ENCODE measurements around the gene ACSL6.

ACSL6 gene

DNA sequence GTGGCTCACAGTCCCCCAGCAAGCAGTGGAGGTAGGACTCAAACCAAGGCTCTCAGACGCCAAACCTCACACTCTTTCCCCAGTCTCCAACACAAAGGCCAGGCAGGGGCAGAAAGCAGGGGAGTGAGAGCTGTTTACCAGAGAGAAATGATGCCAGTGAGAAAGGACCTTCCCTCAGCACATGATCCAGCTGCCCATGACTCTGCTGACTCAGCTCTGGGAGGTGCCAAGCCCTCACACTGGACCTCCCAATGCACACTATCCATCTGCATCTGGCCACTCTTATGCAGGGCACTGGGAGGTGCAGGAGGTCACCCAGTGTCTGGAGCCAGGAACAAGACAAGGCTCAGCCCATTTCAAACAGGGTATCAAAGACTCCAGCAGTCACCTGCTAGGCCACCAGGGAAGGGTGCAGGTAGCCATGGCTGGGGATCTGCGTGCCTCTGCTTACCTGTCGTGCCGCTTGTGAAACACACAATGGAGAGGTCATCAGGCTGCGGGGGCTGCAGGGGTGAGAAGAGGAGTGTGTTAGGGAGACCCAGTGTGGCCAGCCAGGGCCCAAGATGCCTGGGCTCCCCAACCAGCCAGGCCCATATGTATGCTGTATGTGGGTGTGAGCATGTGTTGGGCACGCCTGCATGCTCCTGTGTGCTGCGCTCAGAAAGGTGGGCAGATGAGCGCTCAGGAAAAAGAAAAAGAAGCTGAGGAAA lies 26.3 kb downstream of the ACSL6 start:
- no peak for FAIRE-seq
- no peak for DNase-seq (ENCODE audit: low spot score)

DNA sequence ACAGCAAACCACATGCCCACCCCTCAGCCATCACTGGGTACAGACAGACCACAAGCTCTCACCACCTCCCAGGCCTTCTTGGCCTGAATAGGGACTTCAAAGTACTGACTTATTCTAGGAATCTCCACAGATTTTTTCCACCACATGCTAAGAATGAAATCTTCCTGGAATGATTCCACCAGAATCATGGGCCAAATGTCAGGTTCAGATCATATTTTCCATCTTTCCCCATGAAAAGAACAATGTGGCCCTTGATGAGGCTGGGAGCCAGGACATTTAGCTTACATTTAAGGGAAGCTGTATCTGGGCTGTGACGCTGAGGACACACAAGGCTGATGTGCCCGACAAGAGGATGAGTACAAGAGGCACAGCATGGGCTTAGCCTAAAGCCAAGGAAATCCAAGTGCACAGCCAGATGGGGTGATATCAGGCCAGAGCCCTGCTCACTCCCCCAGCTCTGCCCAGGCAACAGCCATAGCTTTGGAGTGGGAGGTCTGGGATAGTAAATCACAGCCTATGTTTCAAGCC lies 28.1 kb downstream of the ACSL6 start:
- FAIRE-seq (no peak), DNase-seq (ENCODE audit: low spot score) (no peak)

- no peak for FAIRE-seq
Observed at GRCh38 chr5:131981516-131981915, 29.9 kb downstream of the ACSL6 start.

DNA sequence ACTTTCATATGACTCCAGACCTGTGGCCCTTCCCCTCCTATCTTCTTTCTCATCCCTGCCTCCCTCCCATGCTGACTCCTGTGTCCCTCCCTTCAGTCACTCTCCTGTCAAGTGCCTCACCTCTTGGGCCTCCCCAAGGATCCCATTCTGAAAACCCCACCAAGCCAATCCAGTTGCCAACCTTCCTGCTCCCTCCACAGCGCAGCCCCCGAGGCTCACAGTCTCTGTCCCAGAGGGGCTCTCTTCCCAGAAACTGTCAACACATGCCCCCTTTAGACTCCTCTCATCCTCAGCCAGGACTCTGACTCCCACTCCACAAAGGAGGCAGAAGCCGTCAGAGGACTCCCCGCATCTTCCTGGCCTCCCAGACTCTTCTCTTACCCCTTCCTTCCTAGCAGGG lies 30.8 kb downstream of the ACSL6 start:
- DNase-seq (ENCODE audit: low spot score) (no peak), FAIRE-seq (no peak)

More at GRCh38 chr5:131981516-131981915, 29.9 kb downstream of the ACSL6 start:
- no peak for DNase-seq (ENCODE audit: low spot score)

- no peak for FAIRE-seq
- DNase-seq (ENCODE audit: low spot score): no peak
Observed at GRCh38 chr5:131979816-131980215, 31.6 kb downstream of the ACSL6 start.

DNA sequence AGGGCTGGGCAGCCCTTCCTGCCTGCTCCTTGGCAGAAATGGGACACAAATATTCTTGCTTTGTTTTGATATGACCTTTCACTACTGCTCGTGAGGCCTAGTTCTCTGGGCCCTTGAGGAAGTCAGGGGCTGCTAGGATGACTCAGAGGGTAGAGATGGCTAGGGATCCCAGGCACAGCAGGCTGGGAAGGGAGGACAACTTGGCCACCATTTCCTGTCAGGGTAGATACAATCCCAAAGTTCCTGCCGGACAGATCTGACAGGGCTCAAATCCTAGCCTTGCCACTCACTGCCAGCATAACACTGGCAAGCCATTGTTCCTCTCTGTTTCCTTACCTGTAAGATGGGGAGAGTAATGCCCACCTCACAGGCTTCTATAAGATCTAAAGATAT lies 34.2 kb downstream of the ACSL6 start:
- FAIRE-seq (no peak), DNase-seq (ENCODE audit: low spot score) (no peak)

DNA sequence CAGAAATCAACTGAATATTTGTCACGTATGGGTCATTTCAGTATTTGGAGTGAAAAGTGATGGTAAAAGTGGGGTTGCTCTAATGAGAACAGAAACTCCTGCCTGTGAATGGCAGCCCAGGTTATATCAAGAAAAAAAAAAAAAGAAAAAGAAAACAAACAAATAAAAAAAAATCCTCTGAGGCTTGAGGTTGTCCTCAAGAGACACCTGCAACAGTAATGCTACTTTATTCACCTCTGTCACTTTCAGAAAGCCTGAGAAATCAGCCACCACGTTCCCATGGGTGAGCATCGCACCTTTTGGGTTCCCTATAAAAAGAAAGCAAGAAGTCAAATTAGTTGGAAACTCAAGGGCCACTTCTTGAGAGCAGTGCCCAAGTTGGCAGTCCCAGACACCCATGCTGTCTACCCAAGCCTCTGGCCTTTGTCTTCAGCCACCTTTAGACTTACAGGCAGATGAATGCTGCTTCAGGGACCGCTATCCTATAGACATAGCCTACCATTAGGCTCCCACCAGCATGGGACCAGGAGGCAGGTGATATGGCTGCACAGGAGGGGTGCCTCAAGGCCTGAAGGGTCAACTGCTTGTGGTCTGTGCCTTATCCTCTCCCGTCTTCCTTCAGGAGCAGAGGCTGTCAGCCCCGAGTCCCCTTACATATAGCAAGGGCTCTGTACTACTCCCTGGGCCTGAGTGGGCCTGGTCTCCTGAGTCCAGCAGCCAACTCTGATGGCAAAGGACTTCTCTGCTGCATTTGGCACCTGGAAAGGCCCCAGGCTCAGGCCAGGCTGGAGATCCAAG lies 34.8 kb downstream of the ACSL6 start:
- FAIRE-seq (no peak), DNase-seq (ENCODE audit: low spot score) (no peak)

DNA sequence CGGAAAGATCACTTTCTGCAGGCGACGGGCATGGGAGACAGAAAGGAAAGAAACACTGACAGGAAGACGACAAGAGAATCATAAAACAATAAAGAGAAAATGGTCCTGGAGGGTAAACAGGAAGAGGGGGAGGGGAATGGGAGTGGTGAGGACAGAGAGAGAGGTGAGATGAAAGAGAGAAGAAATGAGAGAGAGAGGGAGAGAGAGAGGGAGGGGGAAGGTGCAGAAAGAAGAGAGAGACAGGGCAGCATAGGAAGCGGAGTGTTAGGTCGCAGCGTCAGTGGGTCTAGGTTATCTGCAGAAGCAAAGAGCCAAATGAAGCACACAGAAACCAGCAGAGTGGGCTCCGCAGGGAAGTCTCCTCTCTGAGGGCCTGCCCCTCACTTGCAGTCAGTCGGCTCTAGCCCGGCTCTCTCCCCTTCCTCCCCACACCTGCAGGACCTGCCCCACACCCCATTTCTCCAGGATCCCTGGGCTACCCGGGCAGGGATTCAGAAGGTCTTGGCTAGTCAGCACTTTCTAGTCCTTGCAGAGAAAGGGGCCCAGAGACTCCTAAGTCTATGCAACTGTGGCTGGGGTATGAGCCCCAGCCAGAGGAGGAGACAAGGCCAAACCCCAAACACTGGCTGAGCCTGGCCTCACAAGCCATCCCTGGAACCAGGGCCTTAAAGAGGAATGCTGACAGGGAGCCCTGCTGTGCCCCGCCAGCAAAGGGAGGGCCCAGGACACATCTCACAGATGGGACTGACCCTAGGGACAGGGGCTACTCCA lies 36.3 kb downstream of the ACSL6 start:
- DNase-seq (ENCODE audit: low spot score) (no peak), FAIRE-seq (no peak)

DNA sequence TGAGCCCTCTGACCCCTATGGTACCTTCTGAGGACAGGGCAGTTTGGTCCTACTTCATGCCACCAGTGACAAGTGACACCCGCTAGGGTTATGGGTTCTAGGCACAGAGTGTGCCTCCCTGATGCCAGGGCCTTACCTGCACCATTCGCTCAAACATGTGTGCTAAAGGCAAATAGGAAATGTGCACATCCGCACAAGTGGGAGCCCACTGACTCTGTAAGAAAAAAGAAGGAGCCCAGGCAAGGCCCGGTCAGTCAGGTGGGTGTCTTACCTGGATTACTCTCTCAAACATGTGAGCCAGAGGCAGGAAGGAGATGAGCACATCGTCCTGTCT lies 36.9 kb downstream of the ACSL6 start:
- FAIRE-seq (no peak), DNase-seq (ENCODE audit: low spot score) (no peak)

GRCh38 chr5:131974016-131974415 lies 37.4 kb downstream of the ACSL6 start:
- FAIRE-seq: no peak

GRCh38 chr5:131973089-131973712 lies 38.3 kb downstream of the ACSL6 start:
- DNase-seq (ENCODE audit: low spot score): no peak
- no peak for FAIRE-seq

More at GRCh38 chr5:131974016-131974415, 37.4 kb downstream of the ACSL6 start:
- no peak for DNase-seq (ENCODE audit: low spot score)

DNA sequence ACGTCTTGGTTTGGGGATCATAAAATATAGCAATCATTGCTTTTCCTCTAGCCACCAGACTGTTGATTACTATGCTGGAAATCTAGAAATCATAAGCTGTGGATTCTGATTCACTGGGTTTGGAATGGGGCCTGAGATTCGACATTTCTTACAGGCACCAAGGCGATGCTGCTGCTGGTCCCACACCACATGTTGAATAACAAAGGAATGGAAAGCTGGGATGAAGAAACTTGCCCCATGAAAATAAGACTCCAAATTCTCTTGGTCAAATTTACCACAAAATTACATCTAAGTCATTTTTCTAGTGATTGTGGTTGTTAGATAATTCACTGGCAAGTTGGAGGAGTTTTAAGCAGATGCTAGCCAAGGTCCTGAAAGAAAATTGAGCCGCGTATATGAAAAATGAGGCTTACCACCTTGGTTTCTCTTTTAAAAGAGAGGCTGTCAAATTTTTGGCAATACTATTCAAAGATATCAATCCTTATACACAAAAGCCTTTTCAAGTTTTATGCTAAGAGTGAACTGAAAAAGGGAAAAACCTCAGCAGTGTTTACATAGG lies 43.0 kb downstream of the ACSL6 start:
- FAIRE-seq (no peak), DNase-seq (ENCODE audit: low spot score) (no peak)

DNA sequence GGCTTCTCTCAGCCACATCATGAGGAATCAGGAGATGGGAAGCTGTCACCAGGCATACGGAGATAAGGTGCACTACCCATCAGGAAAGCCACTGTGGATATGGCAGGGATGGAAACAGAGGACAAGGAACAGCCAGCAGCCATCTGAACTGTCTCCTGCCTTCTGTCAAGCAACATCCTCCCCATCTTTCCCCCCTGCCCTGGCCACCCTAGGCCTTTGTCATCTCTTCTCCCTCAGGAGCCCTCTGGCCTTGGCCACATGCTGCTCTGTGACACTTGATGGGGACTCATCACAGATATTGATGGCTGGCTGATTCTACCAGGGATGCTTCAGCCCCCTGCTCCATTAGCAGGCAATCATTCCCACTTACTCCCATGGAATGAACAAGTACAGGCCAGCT lies 44.9 kb downstream of the ACSL6 start:
- no peak for DNase-seq (ENCODE audit: low spot score)
- peak; percentile 32 for FAIRE-seq

GRCh38 chr5:131965826-131966415 lies 45.5 kb downstream of the ACSL6 start:
- no peak for DNase-seq (ENCODE audit: low spot score)
- FAIRE-seq: no peak

- no peak for DNase-seq (ENCODE audit: low spot score)
- no peak for FAIRE-seq
Observed at GRCh38 chr5:131959906-131960305, 51.6 kb downstream of the ACSL6 start.

DNA sequence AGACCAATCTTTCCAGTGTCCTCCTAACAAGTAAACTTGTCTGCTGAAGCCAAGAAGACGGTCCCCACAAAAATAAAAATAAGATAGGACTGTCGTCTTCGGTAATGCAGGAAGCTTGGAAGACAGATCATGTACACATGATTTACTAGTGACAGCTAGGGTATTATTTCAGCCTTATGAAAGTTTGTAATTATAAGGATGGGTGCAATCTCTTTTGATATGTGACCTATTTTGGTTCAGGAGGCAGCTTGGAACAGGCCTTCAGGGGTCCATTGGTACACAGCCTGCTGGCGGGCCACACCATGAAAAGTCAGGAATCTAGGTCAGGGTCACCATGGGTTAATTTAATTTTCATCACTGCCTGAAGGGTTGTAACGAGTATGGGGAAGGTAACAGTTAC lies 52.3 kb downstream of the ACSL6 start:
- no peak for DNase-seq (ENCODE audit: low spot score)

DNA sequence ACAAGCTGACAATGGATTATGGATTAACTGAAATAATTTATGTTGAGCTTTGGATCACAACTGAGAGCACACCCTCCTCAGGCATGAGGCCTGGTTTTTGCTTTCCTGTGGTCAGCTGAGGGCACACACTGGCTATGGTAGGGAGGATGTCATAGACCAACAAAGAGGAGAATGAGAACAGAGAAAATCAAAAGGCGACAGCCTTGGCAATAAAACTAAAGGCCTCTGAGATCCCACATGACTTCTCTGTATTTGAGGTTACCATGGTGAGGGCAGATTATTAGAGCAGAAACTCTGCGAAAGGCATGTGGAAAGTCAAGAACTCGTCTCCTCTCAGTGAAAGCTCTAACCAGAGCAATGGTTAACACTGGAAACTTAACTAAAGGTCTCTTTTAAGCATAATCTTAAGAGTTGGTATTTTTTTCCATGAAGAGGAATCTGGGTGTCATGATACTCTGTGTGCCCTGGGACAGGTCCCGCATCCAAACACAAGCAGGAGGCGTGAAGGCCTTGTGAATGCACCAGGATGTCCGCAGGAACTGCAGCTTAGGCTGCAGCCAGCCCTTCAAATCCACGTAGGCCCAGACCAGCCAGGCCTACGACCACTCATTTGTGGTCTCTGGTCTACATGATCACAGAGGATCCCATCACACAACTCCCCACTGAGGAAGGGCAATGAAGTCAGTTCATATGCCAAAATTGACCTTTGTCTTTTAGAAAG lies 53.6 kb downstream of the ACSL6 start:
- no peak for FAIRE-seq
- DNase-seq (ENCODE audit: low spot score): no peak

More for the DNA sequence above, 52.3 kb downstream of the ACSL6 start:
- FAIRE-seq: no peak

DNA sequence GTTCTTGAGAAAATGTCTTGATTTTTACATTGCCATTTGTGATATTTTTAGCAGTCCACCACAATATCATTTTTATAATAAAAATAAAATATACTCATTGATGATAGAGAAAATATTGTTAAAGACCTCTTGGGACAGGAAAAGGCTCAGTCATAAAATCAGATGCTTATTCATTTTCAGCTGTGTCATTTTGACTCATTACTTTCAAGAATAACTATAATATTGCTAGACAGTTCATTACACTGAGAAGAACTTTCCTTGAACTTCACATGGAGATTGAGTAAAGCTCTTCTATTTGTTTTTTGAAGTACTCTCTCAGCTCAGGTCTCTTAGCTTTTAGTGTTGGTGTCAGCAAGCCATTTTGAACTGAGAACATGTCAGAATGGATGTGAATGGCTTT lies 57.5 kb downstream of the ACSL6 start:
- FAIRE-seq: no peak
- DNase-seq (ENCODE audit: low spot score): no peak

DNA sequence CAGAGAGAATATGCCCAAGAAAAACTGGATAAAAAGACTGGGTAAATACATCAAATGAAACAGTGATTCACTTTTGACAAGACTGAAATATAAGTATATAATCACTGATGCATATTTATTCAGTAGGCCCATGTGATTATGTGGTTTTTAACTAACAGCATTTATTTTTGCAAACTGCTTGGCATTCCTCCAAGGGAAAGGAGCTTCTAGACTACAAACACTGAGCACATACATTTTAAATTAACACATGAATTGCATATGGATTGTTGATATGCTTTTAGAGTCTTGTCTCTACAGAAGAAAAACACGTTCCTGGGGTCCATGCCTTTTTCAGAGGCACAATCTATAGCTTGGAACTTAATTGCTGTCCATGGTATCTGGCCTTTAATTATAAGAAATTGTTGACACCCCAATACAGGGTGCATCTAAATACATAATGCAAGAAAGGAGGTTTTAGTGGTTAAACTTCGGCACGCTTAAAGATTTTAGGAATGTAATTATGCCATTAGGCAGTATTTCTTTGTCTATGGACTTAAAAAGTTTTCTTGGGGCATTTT lies 59.1 kb downstream of the ACSL6 start:
- DNase-seq (ENCODE audit: low spot score) (no peak), FAIRE-seq (no peak)

DNA sequence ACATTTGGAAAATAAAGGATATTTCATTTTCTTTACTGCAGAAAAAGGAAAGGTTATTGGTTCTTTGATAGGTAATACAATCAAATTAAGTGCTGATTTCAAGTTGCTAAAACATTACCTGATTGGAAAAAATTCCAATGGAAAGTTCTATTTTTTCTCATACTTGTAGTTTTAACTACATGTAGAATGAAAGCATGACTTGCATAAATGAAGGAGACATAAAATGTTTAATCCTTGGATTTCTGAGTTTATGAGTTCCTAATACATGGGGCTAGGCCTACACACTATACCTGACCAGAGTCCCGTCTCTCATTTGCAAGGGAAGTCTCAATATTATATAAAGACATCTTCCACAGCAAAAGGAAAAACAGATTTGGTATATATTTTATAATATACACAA lies 60.8 kb downstream of the ACSL6 start:
- no peak for DNase-seq (ENCODE audit: low spot score)
- no peak for FAIRE-seq
